Gastroesophageal sphincter (tissue), 3 donors: Measurements from ENCODE around the gene OR4M1.

Experiments
- CTCF ChIP-seq, 4 experiments: fragments of 200-600 bp in 2 of 4; fragments of 450-650 bp in 2 of 4; sonication (generic) in 1 of 4; IDR thresholded peaks; one replicate each; pipeline ENCODE4 v1.5.1; 2017 to 2019; ENCODE audit warnings: antibody characterized with exemption in 4 of 4, mild to moderate bottlenecking in 2 of 4, moderate library complexity in 2 of 4
- POLR2AphosphoS5 ChIP-seq: sonication (generic); formaldehyde crosslinking; IDR thresholded peaks from one replicate; pipeline ENCODE4 v1.6.1; 2017; ENCODE audit warnings: antibody characterized with exemption

- TF ChIP-seq CTCF (IDR thresholded peaks at IDR 0.05) (no peak), POLR2AphosphoS5 (no peak)
These were observed 55.0 kb downstream of the OR4M1 start for GRCh38 chr14:19828314-19828713.
